ENCODE measurements around the gene WBP1L. TPM values are rescaled to one million over a fixed set of nuclear protein-coding genes. Genes with fewer than 3 reads are reported as not detected.

WBP1L gene

DNA sequence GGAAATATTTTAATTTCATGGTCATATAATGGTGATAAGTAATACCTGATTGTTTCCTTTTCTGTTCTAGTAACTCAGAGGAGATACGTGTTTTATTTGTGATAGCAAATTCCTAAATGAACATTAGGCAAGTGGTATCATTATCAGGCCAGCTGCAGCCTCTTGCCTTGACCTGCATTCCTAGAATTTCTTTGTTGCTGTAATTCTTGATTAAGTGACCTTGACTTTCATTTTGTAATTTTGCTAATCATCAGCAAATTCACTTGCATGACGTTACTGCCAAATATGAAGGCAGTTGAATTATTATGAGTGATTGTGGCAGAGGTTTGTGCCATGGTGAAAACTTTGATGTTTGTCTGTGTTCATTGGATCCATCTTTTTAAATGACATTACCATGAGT, 119.9 kb downstream of the WBP1L start:
- no peak overlapping the region for H2BK15ac ChIP-seq (ENCODE audit: low read length)
- no peak overlapping the region for H2BK120ac ChIP-seq (ENCODE audit: low read depth, low read length)
- H3K18ac ChIP-seq (ENCODE audit: low read length), result no peak overlapping the region
- no peak overlapping the region for H3K9ac ChIP-seq (ENCODE audit: low read depth, low read length, poor library complexity)
- no peak overlapping the region for H2BK5ac ChIP-seq (ENCODE audit: low read length)
- H3K27ac ChIP-seq (replicated peaks; ENCODE audit: low read length), result no peak overlapping the region
- H3K4me3 ChIP-seq (ENCODE audit: low read length in 2 of 2), result no peak overlapping the region
- H3K9me3 ChIP-seq (replicated peaks in 1 of 2; ENCODE audit: control insufficient read depth in 2 of 2, insufficient read depth in 1 of 2, low read depth in 1 of 2, low read length in 2 of 2), result no peaks in the 10 kb centered on the region
- no peaks in the 10 kb centered on the region for H3K27me3 ChIP-seq (ENCODE audit: control insufficient read depth in 3 of 3, insufficient read depth in 3 of 3, low read depth in 1 of 3, low read length in 3 of 3)
- peaks cover 2 to 33% of the 10 kb centered on the region in 2 donors for H3K36me3 ChIP-seq (replicated peaks in 1 of 2; ENCODE audit: control insufficient read depth in 2 of 2, insufficient read depth in 2 of 2, low read length in 2 of 2)
- no peak overlapping the region for H3K23ac ChIP-seq (ENCODE audit: low read depth, low read length, poor library complexity)
- H3K4me1 ChIP-seq (ENCODE audit: control insufficient read depth in 2 of 2, insufficient read depth in 1 of 2, low read depth in 1 of 2, low read length in 2 of 2), result no peaks in the 10 kb centered on the region
- H3K79me1 ChIP-seq (ENCODE audit: low read depth, low read length), result no peaks in the 10 kb centered on the region
- no peak overlapping the region for H2AFZ ChIP-seq (ENCODE audit: low read length)
- H2AK5ac ChIP-seq (ENCODE audit: low read depth, low read length), result no peak overlapping the region
- no peak overlapping the region for H4K91ac ChIP-seq (ENCODE audit: low read depth, low read length, poor library complexity)
- no peak overlapping the region for H3K14ac ChIP-seq (ENCODE audit: low read length)
- no peak for DNase-seq (ENCODE audit: low spot score)
- no peak overlapping the region for H3K4me2 ChIP-seq (ENCODE audit: insufficient read depth, low read length, poor library complexity, severe bottlenecking)
- H3K4ac ChIP-seq (ENCODE audit: low read length), result no peak overlapping the region
- no CpG with 5 or more reads among the region's 2 CpGs for WGBS, 2 donors (ENCODE audit: extremely low coverage in 2 of 2, insufficient read length in 2 of 2, insufficient replicate concordance in 1 of 2)
- no peak overlapping the region for H2BK12ac ChIP-seq (ENCODE audit: low read length)
- H4K8ac ChIP-seq (ENCODE audit: low read depth, low read length), result no peak overlapping the region

GRCh38 chr10:102865620-102866019, 121.9 kb downstream of the WBP1L start:
- Histone ChIP-seq H3K27ac (replicated peaks; ENCODE audit: low read length) (no peak overlapping the region), H2BK5ac (ENCODE audit: low read length) (no peak overlapping the region), H3K4me3 (ENCODE audit: low read length in 2 of 2) (no peak overlapping the region), H3K4ac (ENCODE audit: low read length) (no peak overlapping the region), H3K23ac (ENCODE audit: low read depth, low read length, poor library complexity) (no peak overlapping the region), H2BK12ac (ENCODE audit: low read length) (no peak overlapping the region), H3K27me3 (ENCODE audit: control insufficient read depth in 3 of 3, insufficient read depth in 3 of 3, low read depth in 1 of 3, low read length in 3 of 3) (no peaks in the 10 kb centered on the region), H3K9me3 (replicated peaks in 1 of 2; ENCODE audit: control insufficient read depth in 2 of 2, insufficient read depth in 1 of 2, low read depth in 1 of 2, low read length in 2 of 2) (no peaks in the 10 kb centered on the region), H3K9ac (ENCODE audit: low read depth, low read length, poor library complexity) (no peak overlapping the region), H3K36me3 (replicated peaks in 1 of 2; ENCODE audit: control insufficient read depth in 2 of 2, insufficient read depth in 2 of 2, low read length in 2 of 2) (peaks cover 2 to 28% of the 10 kb centered on the region in 2 donors), H3K4me1 (ENCODE audit: control insufficient read depth in 2 of 2, insufficient read depth in 1 of 2, low read depth in 1 of 2, low read length in 2 of 2) (peaks cover 4 to 6% of the 10 kb centered on the region in 2 donors), H2BK15ac (ENCODE audit: low read length) (no peak overlapping the region), H3K14ac (ENCODE audit: low read length) (no peak overlapping the region), H3K18ac (ENCODE audit: low read length) (no peak overlapping the region), H3K4me2 (ENCODE audit: insufficient read depth, low read length, poor library complexity, severe bottlenecking) (no peak overlapping the region), H3K79me1 (ENCODE audit: low read depth, low read length) (no peaks in the 10 kb centered on the region), H2AK5ac (ENCODE audit: low read depth, low read length) (no peak overlapping the region), H4K91ac (ENCODE audit: low read depth, low read length, poor library complexity) (no peak overlapping the region), H2AFZ (ENCODE audit: low read length) (no peak overlapping the region), H4K8ac (ENCODE audit: low read depth, low read length) (no peak overlapping the region), H2BK120ac (ENCODE audit: low read depth, low read length) (no peak overlapping the region)
- 100% methylated on average over 1 of the region's 3 CpGs; no CpG with 5 or more reads in 1 of the 2 donors for WGBS, 2 donors (ENCODE audit: extremely low coverage in 2 of 2, insufficient read length in 2 of 2, insufficient replicate concordance in 1 of 2)
- DNase-seq (ENCODE audit: low spot score), result no peak

Small RNAs within 50 kb of the gene (small RNA-seq; reads per million reads assigned to genes)
- not detected for gene RNU6-1231P (ENCODE audit: insufficient read depth)

Data from neuronal stem cell (in vitro differentiated cells).